RKO (cell line): Measurements from ENCODE around the gene PMPCB.

Experiments used
- DNase-seq: peaks from one replicate; pipeline ENCODE4 v3.0.0-alpha.2; 2016; ENCODE audit warnings: low spot score

PMPCB gene

GRCh38 chr7:103325744-103326143 is 28.5 kb downstream of the PMPCB start:
- DNase-seq: no peak

GRCh38 chr7:103336761-103337160 is 39.5 kb downstream of the PMPCB start:
- no peak for DNase-seq

GRCh38 chr7:103338864-103339263 is 41.6 kb downstream of the PMPCB start:
- DNase-seq: no peak

GRCh38 chr7:103341466-103341865 is 44.2 kb downstream of the PMPCB start:
- DNase-seq: no peak

- peak; percentile 31 for DNase-seq
Observed at GRCh38 chr7:103343332-103343731, 46.1 kb downstream of the PMPCB start.

GRCh38 chr7:103343758-103344452 is 46.7 kb downstream of the PMPCB start:
- DNase-seq: peak; percentile 84

- DNase-seq: peak; percentile 98
Observed at GRCh38 chr7:103344453-103345149, 47.4 kb downstream of the PMPCB start, which contains the start of gene DNAJC2. DNAJC2 (minus strand) TSS chr7:103344767; CDS start chr7:103344622, 145 bp downstream.

GRCh38 chr7:103346396-103346795 is 49.2 kb downstream of the PMPCB start:
- DNase-seq: no peak

- DNase-seq: peak; percentile 97
Observed at GRCh38 chr7:103347507-103348267, 50.5 kb downstream of the PMPCB start, which contains the start of gene PSMC2. PSMC2 (plus strand) TSS chr7:103347643; CDS start chr7:103347712, 69 bp downstream.

GRCh38 chr7:103348452-103348851 is 51.2 kb downstream of the PMPCB start:
- peak; percentile 48 for DNase-seq

- peak; percentile 43 for DNase-seq
Observed at GRCh38 chr7:103348959-103349358, 51.7 kb downstream of the PMPCB start.

GRCh38 chr7:103349805-103350204 is 52.6 kb downstream of the PMPCB start:
- no peak for DNase-seq
